Stimulated activated CD4-positive, alpha-beta T cell treated with anti-CD3 and anti-CD28 coated beads, Interleukin-1b, Interleukin-23, amount 100 ng/mL, for 1 hour (primary cell): ENCODE results near the gene CLRN3.

ENCODE experiments used
- DNase-seq, 2 donors: peaks; one replicate each; pipeline ENCODE4 v3.0.0-alpha.2; 2020; ENCODE audit warnings: low read depth in 2 of 2

The CLRN3 gene

GRCh38 chr10:127848226-127848625, 44.5 kb downstream of the CLRN3 start:
- DNase-seq = no peak

GRCh38 chr10:127845756-127846155, 47.0 kb downstream of the CLRN3 start:
- DNase-seq = no peak

GRCh38 chr10:127840884-127841283, 51.9 kb downstream of the CLRN3 start:
- DNase-seq = no peak

- DNase-seq = no peak
These were observed 55.8 kb downstream of the CLRN3 start for GRCh38 chr10:127836966-127837365.

GRCh38 chr10:127836176-127836575, 56.6 kb downstream of the CLRN3 start:
- DNase-seq = no peak

- no peak for DNase-seq
These were observed 58.0 kb downstream of the CLRN3 start for GRCh38 chr10:127834791-127835190.

GRCh38 chr10:127834221-127834620, 58.5 kb downstream of the CLRN3 start:
- no peak for DNase-seq

- DNase-seq = no peak
These were observed 58.9 kb downstream of the CLRN3 start for GRCh38 chr10:127833804-127834203.

GRCh38 chr10:127832501-127832900, 60.2 kb downstream of the CLRN3 start:
- DNase-seq = no peak

GRCh38 chr10:127830414-127830813, 62.3 kb downstream of the CLRN3 start:
- DNase-seq = no peak
